ENCODE data around the gene CLRN3.

Gene CLRN3

DNA sequence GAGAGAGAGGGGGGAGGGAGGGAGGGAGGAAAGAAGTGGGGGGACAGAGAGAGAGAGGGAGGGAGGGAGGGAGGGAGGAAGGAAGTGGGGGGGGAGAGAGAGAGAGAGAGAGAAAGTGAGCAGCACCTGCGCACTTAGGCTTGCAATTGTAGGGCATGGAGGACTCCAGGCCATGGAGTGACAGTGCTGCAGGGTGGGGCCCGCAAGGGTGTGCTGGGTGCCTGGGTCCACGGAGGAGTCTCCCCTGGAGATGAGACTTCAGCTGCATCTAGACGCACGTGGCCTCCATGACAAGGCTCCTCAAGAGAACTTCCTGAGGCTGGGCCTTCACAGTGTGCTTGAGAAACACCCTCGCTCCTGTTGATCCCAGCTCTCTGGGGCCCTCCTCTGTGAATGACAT lies 44.5 kb downstream of the CLRN3 start:
- DNase-seq (ENCODE audit: low spot score): no peak

DNA sequence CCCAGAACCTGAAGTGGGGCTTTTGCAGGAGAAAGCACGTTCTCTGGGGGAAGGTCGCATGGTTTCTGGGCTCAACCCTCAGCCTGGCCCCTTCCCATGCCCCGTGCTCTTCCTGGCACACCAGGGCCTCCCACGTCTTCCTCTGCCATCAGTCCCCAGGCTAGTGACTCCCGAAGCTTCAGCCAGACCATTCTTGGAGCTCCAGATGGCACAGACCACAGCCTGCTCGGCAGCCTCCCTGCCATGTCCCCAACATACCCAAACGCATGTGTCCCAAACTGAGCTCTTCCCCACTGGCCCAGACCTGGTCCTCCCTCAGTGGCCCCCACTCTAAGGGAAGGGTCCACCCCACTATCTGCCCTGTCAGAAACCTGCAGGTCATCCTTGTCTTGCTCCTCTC lies 47.0 kb downstream of the CLRN3 start:
- DNase-seq (ENCODE audit: low spot score): no peak

DNA sequence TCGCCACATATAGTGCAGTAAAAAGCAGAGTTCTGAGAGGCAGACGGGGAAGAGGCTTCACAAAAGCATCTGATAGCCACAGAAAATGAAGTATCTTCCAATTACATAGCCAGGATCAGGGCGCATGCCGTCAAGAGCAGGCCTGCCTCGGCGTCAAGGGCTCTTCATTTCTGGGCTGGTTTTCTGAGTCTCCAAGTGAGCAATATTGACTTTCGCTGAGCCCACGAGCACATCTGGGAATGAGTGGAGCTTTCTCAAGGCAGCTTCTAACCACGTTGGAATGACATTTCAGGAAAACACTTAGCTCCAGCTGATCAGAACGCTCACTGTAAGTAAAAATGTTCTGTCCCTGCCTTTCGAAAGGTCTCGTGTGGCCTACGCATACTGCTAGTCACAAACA lies 51.9 kb downstream of the CLRN3 start:
- DNase-seq (ENCODE audit: low spot score): no peak

DNA sequence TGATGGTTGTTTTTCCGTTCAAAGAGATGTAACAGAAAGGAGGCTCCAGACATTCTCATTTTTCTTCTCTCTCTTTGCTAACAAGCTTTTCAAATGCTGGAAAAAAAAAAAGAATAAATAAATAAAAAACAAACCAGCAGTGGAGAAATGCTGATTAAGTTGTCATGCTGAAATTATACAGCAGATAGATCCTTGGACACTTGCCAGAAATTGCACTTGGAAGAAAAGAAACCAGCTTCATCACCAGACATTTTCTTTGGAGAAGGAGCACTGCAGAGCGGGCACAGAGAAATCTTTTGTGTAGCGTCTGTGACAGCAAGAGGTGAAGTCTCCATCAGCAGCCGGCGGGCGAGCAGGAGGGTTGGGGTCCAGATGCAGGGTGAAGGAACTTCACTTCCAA lies 55.8 kb downstream of the CLRN3 start:
- no peak for DNase-seq (ENCODE audit: low spot score)

DNA sequence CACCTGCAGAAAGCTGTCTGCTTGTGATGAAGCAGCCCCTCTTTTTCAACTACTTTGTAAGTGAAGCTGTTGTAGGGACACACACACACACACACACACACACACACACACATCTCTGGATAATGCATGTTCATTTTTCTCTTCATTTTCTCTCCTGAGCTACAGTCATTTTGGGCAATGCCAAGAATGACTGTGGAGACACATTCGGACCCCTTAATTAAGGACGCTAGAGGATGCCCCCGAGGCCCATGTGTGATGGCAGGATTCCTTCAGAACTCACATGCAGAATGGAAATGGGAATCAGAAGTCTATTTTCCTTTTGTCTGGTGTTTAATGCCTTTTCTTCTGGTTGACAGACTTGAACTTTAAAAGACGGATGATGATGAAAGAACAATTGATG lies 56.6 kb downstream of the CLRN3 start:
- no peak for DNase-seq (ENCODE audit: low spot score)

DNA sequence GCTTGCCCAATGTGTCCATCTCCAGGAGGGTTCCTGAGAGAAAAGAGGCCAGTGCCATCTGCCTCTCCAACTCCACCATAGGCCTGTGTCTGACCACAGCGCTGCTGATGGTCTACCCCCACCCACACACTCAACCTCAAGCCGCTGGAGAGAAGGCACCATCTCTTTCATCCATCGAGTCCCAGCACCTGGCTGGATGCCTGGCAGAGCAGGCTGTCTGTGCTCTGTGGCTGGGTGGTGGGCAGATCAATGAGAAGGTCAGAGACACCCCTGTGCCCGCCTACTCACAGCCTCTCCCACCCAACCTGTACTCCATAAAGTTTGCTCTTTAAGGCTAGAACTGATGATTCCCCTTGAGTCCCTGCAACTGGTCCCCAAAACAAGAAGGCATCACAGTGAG lies 58.0 kb downstream of the CLRN3 start:
- DNase-seq (ENCODE audit: low spot score): no peak

DNA sequence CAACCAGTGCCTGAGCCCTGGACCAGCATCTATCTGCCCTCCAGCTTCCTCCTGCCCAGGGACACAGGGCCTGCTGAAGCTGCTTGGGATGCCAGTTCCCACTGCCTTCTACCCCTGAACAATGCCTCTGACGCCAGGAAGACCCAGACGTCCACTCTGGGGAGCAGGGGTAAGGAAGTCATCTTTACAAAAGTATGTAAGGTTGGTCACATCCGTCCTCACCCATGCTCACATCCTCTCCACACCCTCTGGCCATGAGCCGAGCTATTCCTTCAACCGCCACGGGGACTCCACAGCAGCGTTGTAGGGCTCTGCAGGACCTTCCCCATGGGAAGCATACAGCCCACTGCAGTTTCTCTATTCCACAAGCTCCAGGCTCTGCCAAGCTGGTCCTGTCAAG lies 58.5 kb downstream of the CLRN3 start:
- DNase-seq (ENCODE audit: low spot score): no peak

DNA sequence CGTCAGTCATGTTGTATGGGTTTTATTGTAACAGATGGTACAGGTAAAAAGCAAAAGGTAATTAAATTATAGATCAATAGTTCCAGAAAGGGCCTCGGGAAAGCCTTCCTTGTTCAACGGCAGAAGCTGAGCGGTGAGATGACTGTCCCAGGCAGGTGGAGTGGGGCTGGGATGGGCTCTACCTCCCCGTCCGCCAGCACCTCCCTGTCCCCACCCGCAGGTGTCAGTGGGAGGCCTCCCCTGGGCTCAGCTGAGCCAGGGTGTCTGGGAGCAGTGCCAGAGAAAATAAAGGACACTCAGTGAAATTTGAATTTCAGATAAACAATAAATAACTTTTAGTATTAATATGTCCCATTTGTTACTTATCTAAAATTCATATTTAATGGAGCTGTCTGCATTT lies 58.9 kb downstream of the CLRN3 start:
- DNase-seq (ENCODE audit: low spot score): no peak

DNA sequence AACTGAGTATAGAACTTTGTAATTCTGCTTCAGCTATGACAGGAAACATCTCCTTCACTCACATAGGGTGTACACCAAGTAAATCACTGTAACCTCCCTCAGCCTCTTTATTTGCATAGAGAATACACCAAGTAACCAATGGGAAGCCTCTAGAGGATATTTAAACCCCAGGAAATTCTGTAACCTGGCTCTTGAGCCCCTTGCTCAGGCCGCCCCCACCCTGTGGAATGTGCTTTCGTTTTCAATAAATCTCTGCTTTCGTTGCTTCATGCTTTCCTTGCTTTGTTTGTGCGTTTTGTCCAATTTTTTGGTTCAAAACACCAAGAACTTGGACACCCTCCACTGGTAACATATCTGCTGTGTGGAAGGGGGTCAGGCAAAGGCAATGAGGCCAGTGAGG lies 60.2 kb downstream of the CLRN3 start:
- DNase-seq (ENCODE audit: low spot score): no peak

DNA sequence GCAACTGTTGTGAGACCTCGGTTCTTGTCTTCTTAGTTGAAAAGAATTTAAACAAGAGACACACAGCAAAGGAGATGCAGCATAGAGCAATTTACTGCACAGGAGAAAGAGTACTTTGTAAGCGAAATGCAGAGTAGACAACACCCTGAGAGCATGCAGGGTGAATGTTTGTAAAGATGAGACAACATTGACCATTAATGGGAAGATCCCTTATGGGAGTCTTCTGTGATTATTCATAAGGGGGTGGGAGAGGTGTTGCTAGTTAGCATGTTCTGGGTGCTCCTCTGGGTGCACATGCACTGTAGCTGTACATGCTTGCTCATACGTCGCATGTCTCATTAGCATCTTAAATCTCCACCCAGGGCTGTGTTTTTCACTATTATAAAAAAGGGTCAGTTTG lies 62.3 kb downstream of the CLRN3 start:
- DNase-seq (ENCODE audit: low spot score): no peak
